ENCODE data around the gene ARID3A. TPM values are rescaled to one million over a fixed set of nuclear protein-coding genes. Genes with fewer than 3 reads are reported as not detected.

ARID3A gene
- total RNA-seq, 1 donor from 2014 or later, result 106 TPM

DNA sequence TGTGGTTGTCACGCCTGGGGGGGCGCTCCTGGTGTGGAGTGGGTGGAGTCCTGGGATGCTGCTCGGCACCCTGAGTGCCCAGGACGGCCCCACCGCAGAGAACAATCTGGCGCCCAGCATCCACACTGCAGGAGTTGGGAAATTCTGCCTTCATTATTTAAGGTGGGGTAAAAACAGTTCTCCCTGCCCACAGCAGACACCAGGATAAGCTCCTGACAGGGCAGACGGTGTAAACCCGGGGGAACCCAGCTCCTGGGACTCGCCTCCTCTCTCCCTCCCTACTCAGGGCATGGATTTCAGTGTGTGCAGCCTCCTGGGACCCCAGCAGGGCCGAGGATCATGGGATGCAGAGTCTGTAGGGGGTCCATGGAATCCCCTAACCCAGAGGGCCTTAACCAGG lies 50.6 kb downstream of the ARID3A start:
- TF ChIP-seq EZH2 (IDR thresholded peaks at IDR 0.05; ENCODE audit: insufficient read depth, low read length), result no peak
- TF ChIP-seq, protein P1, sequence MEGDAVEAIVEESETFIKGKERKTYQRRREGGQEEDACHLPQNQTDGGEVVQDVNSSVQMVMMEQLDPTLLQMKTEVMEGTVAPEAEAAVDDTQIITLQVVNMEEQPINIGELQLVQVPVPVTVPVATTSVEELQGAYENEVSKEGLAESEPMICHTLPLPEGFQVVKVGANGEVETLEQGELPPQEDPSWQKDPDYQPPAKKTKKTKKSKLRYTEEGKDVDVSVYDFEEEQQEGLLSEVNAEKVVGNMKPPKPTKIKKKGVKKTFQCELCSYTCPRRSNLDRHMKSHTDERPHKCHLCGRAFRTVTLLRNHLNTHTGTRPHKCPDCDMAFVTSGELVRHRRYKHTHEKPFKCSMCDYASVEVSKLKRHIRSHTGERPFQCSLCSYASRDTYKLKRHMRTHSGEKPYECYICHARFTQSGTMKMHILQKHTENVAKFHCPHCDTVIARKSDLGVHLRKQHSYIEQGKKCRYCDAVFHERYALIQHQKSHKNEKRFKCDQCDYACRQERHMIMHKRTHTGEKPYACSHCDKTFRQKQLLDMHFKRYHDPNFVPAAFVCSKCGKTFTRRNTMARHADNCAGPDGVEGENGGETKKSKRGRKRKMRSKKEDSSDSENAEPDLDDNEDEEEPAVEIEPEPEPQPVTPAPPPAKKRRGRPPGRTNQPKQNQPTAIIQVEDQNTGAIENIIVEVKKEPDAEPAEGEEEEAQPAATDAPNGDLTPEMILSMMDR (IDR thresholded peaks at IDR 0.05; ENCODE audit: insufficient read depth, low read depth, low read length), result no peak
- Mint-ChIP-seq H3K9me3 (ENCODE audit: unreplicated experiment) (no peaks in the 10 kb centered on the region), H3K36me3 (ENCODE audit: low read depth, unreplicated experiment) (peaks cover 6% of the 10 kb centered on the region), H3K27me3 (ENCODE audit: low read depth, unreplicated experiment) (no peaks in the 10 kb centered on the region), H3K27ac (ENCODE audit: unreplicated experiment) (no peak overlapping the region), H3K4me3 (ENCODE audit: unreplicated experiment) (no peak overlapping the region), H3K4me1 (ENCODE audit: low read depth, unreplicated experiment) (peaks cover 2% of the 10 kb centered on the region)
- no peak overlapping the region for H2AFZ ChIP-seq (ENCODE audit: low read depth, low read length)
- H3K27me3 ChIP-seq (ENCODE audit: insufficient read depth, low read length), result no peaks in the 10 kb centered on the region
- no peak for DNase-seq (ENCODE audit: low read depth)
- peaks cover 3% of the 10 kb centered on the region for H3K36me3 ChIP-seq (ENCODE audit: insufficient read depth, low read length)
- H4K20me1 ChIP-seq (ENCODE audit: insufficient read depth, low read length), result no peaks in the 10 kb centered on the region
- H3K4me1 ChIP-seq (ENCODE audit: insufficient read depth, low read length), result peaks cover 8% of the 10 kb centered on the region
- H3K9me3 ChIP-seq (ENCODE audit: insufficient read depth, low read depth, low read length), result no peaks in the 10 kb centered on the region
- H3K27ac ChIP-seq (ENCODE audit: low read depth, low read length), result no peak overlapping the region
- no peak overlapping the region for H3K9ac ChIP-seq (ENCODE audit: low read length)
- no peak for FAIRE-seq
- no peak overlapping the region for H3K4me2 ChIP-seq (ENCODE audit: low read length)
- no peak overlapping the region for H3K4me3 ChIP-seq (ENCODE audit: insufficient read depth, low read depth, low read length)
- no peaks in the 10 kb centered on the region for H3K79me2 ChIP-seq (ENCODE audit: insufficient read depth, low read length)

DNA sequence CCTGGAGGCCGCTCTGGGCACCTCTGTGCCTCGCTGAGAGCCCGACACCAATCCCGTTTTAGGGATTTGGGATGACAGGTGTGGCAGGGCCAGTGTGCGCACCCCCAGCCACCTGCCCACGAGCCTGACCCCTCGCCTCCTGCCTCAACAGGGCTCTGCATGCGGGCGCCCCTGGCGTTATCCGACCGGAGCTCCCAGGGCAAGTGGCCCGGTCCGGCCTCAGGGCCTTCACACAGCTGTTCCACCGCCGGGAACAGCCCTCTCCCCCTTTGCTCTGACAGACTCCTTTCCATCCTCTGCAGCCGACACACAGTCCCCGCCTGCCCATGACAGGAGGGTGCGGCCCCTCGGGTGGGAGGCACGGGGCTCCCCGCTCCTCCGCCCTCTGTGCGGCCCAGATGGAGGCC lies 51.2 kb downstream of the ARID3A start:
- Mint-ChIP-seq H3K36me3 (ENCODE audit: low read depth, unreplicated experiment) (peaks cover 5% of the 10 kb centered on the region), H3K4me3 (ENCODE audit: unreplicated experiment) (no peak overlapping the region), H3K9me3 (ENCODE audit: unreplicated experiment) (no peaks in the 10 kb centered on the region), H3K4me1 (ENCODE audit: low read depth, unreplicated experiment) (peaks cover 2% of the 10 kb centered on the region), H3K27ac (ENCODE audit: unreplicated experiment) (no peak overlapping the region), H3K27me3 (ENCODE audit: low read depth, unreplicated experiment) (no peaks in the 10 kb centered on the region)
- peaks cover 3% of the 10 kb centered on the region for H3K36me3 ChIP-seq (ENCODE audit: insufficient read depth, low read length)
- H3K4me3 ChIP-seq (ENCODE audit: insufficient read depth, low read depth, low read length), result no peak overlapping the region
- H3K27me3 ChIP-seq (ENCODE audit: insufficient read depth, low read length), result no peaks in the 10 kb centered on the region
- H3K9me3 ChIP-seq (ENCODE audit: insufficient read depth, low read depth, low read length), result no peaks in the 10 kb centered on the region
- H3K9ac ChIP-seq (ENCODE audit: low read length), result no peak overlapping the region
- no peak for TF ChIP-seq EZH2 (IDR thresholded peaks at IDR 0.05; ENCODE audit: insufficient read depth, low read length)
- TF ChIP-seq, protein P1 (IDR thresholded peaks at IDR 0.05; ENCODE audit: insufficient read depth, low read depth, low read length), result no peak
- H2AFZ ChIP-seq (ENCODE audit: low read depth, low read length), result no peak overlapping the region
- H3K27ac ChIP-seq (ENCODE audit: low read depth, low read length), result no peak overlapping the region
- no peak for FAIRE-seq
- H3K79me2 ChIP-seq (ENCODE audit: insufficient read depth, low read length), result no peaks in the 10 kb centered on the region
- H3K4me1 ChIP-seq (ENCODE audit: insufficient read depth, low read length), result peaks cover 8% of the 10 kb centered on the region
- H3K4me2 ChIP-seq (ENCODE audit: low read length), result no peak overlapping the region
- no peaks in the 10 kb centered on the region for H4K20me1 ChIP-seq (ENCODE audit: insufficient read depth, low read length)
- no peak for DNase-seq (ENCODE audit: low read depth)

DNA sequence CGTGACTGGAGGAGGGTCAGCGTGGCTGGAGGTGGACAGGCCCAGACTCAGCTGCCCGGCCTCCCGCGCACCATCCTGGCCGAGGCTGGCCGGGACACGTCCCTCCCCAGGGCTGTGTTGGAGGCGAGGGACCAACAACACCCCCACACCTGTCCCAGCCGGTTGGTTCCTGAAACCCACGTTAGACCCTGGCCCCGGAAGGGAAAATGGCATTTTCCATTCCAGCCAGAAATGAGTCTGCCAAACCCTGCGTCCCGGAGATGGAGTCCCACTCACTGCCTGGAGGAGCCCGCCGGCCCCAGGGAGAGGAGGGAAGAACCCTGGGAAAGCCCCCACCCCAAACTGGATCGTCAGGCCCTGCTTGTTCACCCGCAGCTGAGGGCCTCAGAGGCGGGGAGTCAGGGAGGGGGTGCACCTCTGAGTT lies 53.5 kb downstream of the ARID3A start:
- Histone ChIP-seq H3K4me2 (ENCODE audit: low read length) (no peak overlapping the region), H3K9ac (ENCODE audit: low read length) (no peak overlapping the region), H3K79me2 (ENCODE audit: insufficient read depth, low read length) (peaks cover 2% of the 10 kb centered on the region), H3K9me3 (ENCODE audit: insufficient read depth, low read depth, low read length) (no peaks in the 10 kb centered on the region), H2AFZ (ENCODE audit: low read depth, low read length) (no peak overlapping the region), H3K27ac (ENCODE audit: low read depth, low read length) (no peak overlapping the region), H3K4me1 (ENCODE audit: insufficient read depth, low read length) (peaks cover 15% of the 10 kb centered on the region), H3K4me3 (ENCODE audit: insufficient read depth, low read depth, low read length) (no peak overlapping the region), H3K27me3 (ENCODE audit: insufficient read depth, low read length) (no peaks in the 10 kb centered on the region), H3K36me3 (ENCODE audit: insufficient read depth, low read length) (no peaks in the 10 kb centered on the region), H4K20me1 (ENCODE audit: insufficient read depth, low read length) (no peaks in the 10 kb centered on the region)
- Mint-ChIP-seq H3K27me3 (ENCODE audit: low read depth, unreplicated experiment) (no peaks in the 10 kb centered on the region), H3K36me3 (ENCODE audit: low read depth, unreplicated experiment) (no peaks in the 10 kb centered on the region), H3K4me3 (ENCODE audit: unreplicated experiment) (no peak overlapping the region), H3K9me3 (ENCODE audit: unreplicated experiment) (no peaks in the 10 kb centered on the region), H3K4me1 (ENCODE audit: low read depth, unreplicated experiment) (peaks cover 2% of the 10 kb centered on the region), H3K27ac (ENCODE audit: unreplicated experiment) (peak overlapping the region; percentile 41)
- no peak for TF ChIP-seq EZH2 (IDR thresholded peaks at IDR 0.05; ENCODE audit: insufficient read depth, low read length)
- TF ChIP-seq, protein P1 (IDR thresholded peaks at IDR 0.05; ENCODE audit: insufficient read depth, low read depth, low read length), result no peak
- DNase-seq (ENCODE audit: low read depth) (no peak), FAIRE-seq (no peak)

Measured in astrocyte (in vitro differentiated cells and primary cell).